Natural killer cell (primary cell): ENCODE data around the gene ACVR1C. TPM values are rescaled to one million over a fixed set of nuclear protein-coding genes. Genes with fewer than 3 reads are reported as not detected.

ENCODE experiments used
- ATAC-seq, 3 donors: fragments of 150-1000 bp in 2 of 3; fragments of 200-7000 bp in 1 of 3; cut with Tn5 transposase; 1 replicate in 1 of 3; 2 replicates in 2 of 3; pipeline ENCODE4 v1.10.0; 2021; ENCODE audit warnings: mild to moderate bottlenecking in 2 of 3, moderate library complexity in 2 of 3
- DNase-seq, 2 donors: peaks; one replicate each; pipeline versions ENCODE4 v3.0.0 to v3.0.0-alpha.2; 2013 to 2021; ENCODE audit warnings: mixed read lengths in 1 of 2
- H3K27ac ChIP-seq: one replicate; pipeline ENCODE4 v1.5.1; 2013; ENCODE audit warnings: mild to moderate bottlenecking, low read length
- H3K27me3 ChIP-seq: one replicate; pipeline ENCODE4 v1.6.1; 2013; ENCODE audit warnings: low read length; ENCODE audit not compliant: control insufficient read depth, insufficient read depth
- H3K36me3 ChIP-seq: one replicate; pipeline ENCODE4 v1.6.1; 2013; ENCODE audit warnings: low read length; ENCODE audit not compliant: control insufficient read depth, insufficient read depth
- H3K4me1 ChIP-seq: one replicate; pipeline ENCODE4 v1.6.1; 2013; ENCODE audit warnings: low read length; ENCODE audit not compliant: control insufficient read depth, insufficient read depth
- H3K4me3 ChIP-seq: one replicate; pipeline ENCODE4 v1.5.1; 2013; ENCODE audit warnings: low read length
- H3K9me3 ChIP-seq: one replicate; pipeline ENCODE4 v1.6.1; 2013; ENCODE audit warnings: low read length; ENCODE audit not compliant: control insufficient read depth, insufficient read depth
- H3K27ac Mint-ChIP-seq, 2 donors: one replicate each; pipeline ENCODE4 v1.8.0; 2022; ENCODE audit warnings: mild to moderate bottlenecking in 2 of 2, mixed read lengths in 2 of 2, moderate library complexity in 1 of 2
- H3K27me3 Mint-ChIP-seq, 2 donors: one replicate each; pipeline ENCODE4 v1.8.0; 2022; ENCODE audit warnings: low read depth in 2 of 2, mixed read lengths in 2 of 2
- H3K36me3 Mint-ChIP-seq: one replicate; pipeline ENCODE4 v1.8.0; 2022; ENCODE audit warnings: mixed read lengths
- H3K4me1 Mint-ChIP-seq, 2 donors: one replicate each; pipeline ENCODE4 v1.8.0; 2022; ENCODE audit warnings: mixed read lengths in 2 of 2
- H3K4me3 Mint-ChIP-seq: one replicate; pipeline ENCODE4 v1.8.0; 2022; ENCODE audit warnings: mild to moderate bottlenecking, moderate library complexity, mixed read lengths
- H3K9me3 Mint-ChIP-seq, 2 donors: one replicate each; pipeline ENCODE4 v1.8.0; 2022; ENCODE audit warnings: mixed read lengths in 2 of 2
- CTCF ChIP-seq: fragments of 200-600 bp; IDR thresholded peaks from one replicate; pipeline ENCODE4 v1.8.0; 2022; ENCODE audit warnings: antibody characterized with exemption
- WGBS: methylation state at CpG from one replicate; pipeline ENCODE4 v1.1.7; 2013; ENCODE audit warnings: missing lambda C conversion rate; ENCODE audit not compliant: insufficient coverage; 5-methylcytosine and 5-hydroxymethylcytosine counted together
- intact Hi-C: fragments of 100-400 bp; cut with micrococcal nuclease; formaldehyde crosslinking; loops from one replicate; pipeline ENCODE4 v1.14.2; 2022
- total RNA-seq, 4 donors: library from RNA; stranded (reverse); fragments of 120-200 nt in 1 of 4; gene quantifications; one replicate each; pipeline versions ENCODE4 v1.2.3 to v1.2.4, GENCODE V29; 2013 to 2022

ACVR1C gene
- total RNA-seq, 3 donors from 2014 or later (not counting 1 experiment from before 2014, with no cell fraction given): 0.05 to 0.45 (median 0.19) TPM

GRCh38 chr2:157500334-157500733 lies 128.3 kb downstream of the ACVR1C start:
- Histone ChIP-seq H3K27me3 (no peaks in the 10 kb centered on the region), H3K36me3 (no peaks in the 10 kb centered on the region), H3K4me3 (no peak overlapping the region), H3K9me3 (no peaks in the 10 kb centered on the region), H3K27ac (no peak overlapping the region), H3K4me1 (no peaks in the 10 kb centered on the region)
- whole genome bisulfite sequencing: no CpG with 5 or more reads among the region's 1 CpG
- H3K9me3 Mint-ChIP-seq: no peaks in the 10 kb centered on the region
- no peak for TF ChIP-seq CTCF
- no peak overlapping the region for H3K4me3 Mint-ChIP-seq
- peak overlapping the region; percentile 51 for H3K27ac Mint-ChIP-seq
- ATAC-seq (no peak), DNase-seq (no peak)
- peaks cover 0 to 10% of the 10 kb centered on the region in 2 donors for H3K27me3 Mint-ChIP-seq
- no peaks in the 10 kb centered on the region for H3K36me3 Mint-ChIP-seq
- intact Hi-C loops: no loop called here
- peaks cover 11 to 15% of the 10 kb centered on the region in 2 donors for H3K4me1 Mint-ChIP-seq

- Mint-ChIP-seq H3K4me3 (no peak overlapping the region), H3K27ac (no peak overlapping the region), H3K4me1 (peaks cover 11 to 16% of the 10 kb centered on the region in 2 donors), H3K9me3 (no peaks in the 10 kb centered on the region), H3K27me3 (no peaks in the 10 kb centered on the region), H3K36me3 (no peaks in the 10 kb centered on the region)
- intact Hi-C loops: no loop called here
- H3K27ac ChIP-seq: no peak overlapping the region
- ATAC-seq (no peak), DNase-seq (no peak)
- H3K9me3 ChIP-seq: no peaks in the 10 kb centered on the region
- H3K27me3 ChIP-seq: no peaks in the 10 kb centered on the region
- no peak for TF ChIP-seq CTCF
- no peaks in the 10 kb centered on the region for H3K4me1 ChIP-seq
- no peak overlapping the region for H3K4me3 ChIP-seq
- WGBS: 98% methylated on average over 3 of the region's 3 CpGs
- H3K36me3 ChIP-seq: no peaks in the 10 kb centered on the region
These were observed 130.2 kb downstream of the ACVR1C start for GRCh38 chr2:157498483-157498882.

GRCh38 chr2:157497638-157498314 lies 130.9 kb downstream of the ACVR1C start:
- WGBS: 32% methylated on average over 5 of the region's 7 CpGs
- no peaks in the 10 kb centered on the region for H3K27me3 Mint-ChIP-seq
- no peak overlapping the region for H3K27ac Mint-ChIP-seq
- Histone ChIP-seq H3K9me3 (no peaks in the 10 kb centered on the region), H3K27me3 (no peaks in the 10 kb centered on the region), H3K4me3 (no peak overlapping the region), H3K4me1 (no peaks in the 10 kb centered on the region), H3K36me3 (no peaks in the 10 kb centered on the region), H3K27ac (no peak overlapping the region)
- H3K4me3 Mint-ChIP-seq: no peak overlapping the region
- peak; percentile 84 to 88 (median 87) for ATAC-seq
- peaks cover 11 to 23% of the 10 kb centered on the region in 2 donors for H3K4me1 Mint-ChIP-seq
- no peaks in the 10 kb centered on the region for H3K36me3 Mint-ChIP-seq
- peak in 1 of 2 donors; percentile 67 for DNase-seq
- intact Hi-C loops: loop anchor here (1.0 kb wide), 4 partner anchors 96 to 1257 kb away; no protein-coding TSS in a partner anchor
- H3K9me3 Mint-ChIP-seq: no peaks in the 10 kb centered on the region
- TF ChIP-seq CTCF: peak; percentile 68
